ENCODE results near the gene PCGF6.

The PCGF6 gene

DNA sequence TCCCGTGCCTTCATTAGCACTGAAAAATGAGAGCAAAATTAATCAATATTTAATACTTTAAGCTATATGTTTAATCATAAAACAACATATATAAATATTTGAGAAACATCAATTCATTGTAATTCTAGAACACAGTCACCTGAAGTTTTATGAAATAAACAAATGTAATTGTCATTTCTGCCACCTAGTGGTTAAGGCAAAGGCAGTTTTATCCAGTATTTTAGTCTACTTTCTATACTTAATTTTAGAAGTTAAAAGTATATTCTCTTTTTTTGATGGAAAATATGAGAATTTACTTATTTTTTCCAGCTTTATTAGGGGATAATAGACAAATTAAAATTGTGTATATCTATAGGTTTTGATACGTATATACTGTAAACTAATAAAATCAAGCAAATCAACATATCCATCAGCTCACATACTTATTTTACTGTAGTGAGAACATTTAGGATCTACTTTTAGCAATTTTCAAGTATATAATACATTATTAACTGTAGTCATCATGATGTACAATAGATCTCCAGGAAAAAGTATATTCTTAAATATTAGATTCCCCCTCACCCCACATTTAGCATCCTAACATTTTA lies 16.9 kb downstream of the PCGF6 start:
- TF ChIP-seq POLR2A (IDR thresholded peaks at IDR 0.05; ENCODE audit: low read depth, low read length) (no peak), POLR2AphosphoS5 (IDR thresholded peaks at IDR 0.05; ENCODE audit: low read depth, low read length) (no peak), TAF1 (IDR thresholded peaks at IDR 0.05; ENCODE audit: low read depth, low read length) (no peak), SPI1 (IDR thresholded peaks at IDR 0.05; ENCODE audit: low read depth, low read length) (no peak), PAX5 (IDR thresholded peaks at IDR 0.05; ENCODE audit: insufficient read depth, low read length, severe bottlenecking) (no peak), POU2F2 (IDR thresholded peaks at IDR 0.05; ENCODE audit: low read depth, low read length) (no peak)
- no peak for FAIRE-seq
- no peak for DNase-seq (ENCODE audit: insufficient read length, low spot score)

DNA sequence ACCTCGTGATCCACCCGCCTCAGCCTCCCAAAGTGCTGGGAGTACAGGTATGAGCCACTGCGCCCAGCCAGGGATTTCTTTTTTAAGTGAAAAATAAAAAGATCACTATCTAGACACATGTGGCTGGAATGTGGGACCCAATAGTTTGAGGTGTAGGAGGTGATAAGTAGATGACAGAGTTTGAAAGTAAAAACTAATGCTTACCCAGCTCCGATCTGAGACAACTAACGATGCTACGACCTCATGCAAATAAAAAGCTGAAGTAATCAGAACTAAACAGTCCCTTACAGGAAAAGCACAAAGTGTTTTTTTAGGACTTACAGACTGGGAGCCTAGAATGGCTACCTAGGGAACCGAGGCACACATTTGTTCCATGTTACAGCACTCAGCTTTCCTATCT lies 23.0 kb downstream of the PCGF6 start:
- no peak for TF ChIP-seq POLR2AphosphoS5 (IDR thresholded peaks at IDR 0.05; ENCODE audit: low read depth, low read length)
- TF ChIP-seq TAF1 (IDR thresholded peaks at IDR 0.05; ENCODE audit: low read depth, low read length) = no peak
- TF ChIP-seq PAX5 (IDR thresholded peaks at IDR 0.05; ENCODE audit: insufficient read depth, low read length, severe bottlenecking) = no peak
- no peak for TF ChIP-seq POU2F2 (IDR thresholded peaks at IDR 0.05; ENCODE audit: low read depth, low read length)
- no peak for TF ChIP-seq POLR2A (IDR thresholded peaks at IDR 0.05; ENCODE audit: low read depth, low read length)
- no peak for TF ChIP-seq SPI1 (IDR thresholded peaks at IDR 0.05; ENCODE audit: low read depth, low read length)
- FAIRE-seq (no peak), DNase-seq (ENCODE audit: insufficient read length, low spot score) (no peak)

DNA sequence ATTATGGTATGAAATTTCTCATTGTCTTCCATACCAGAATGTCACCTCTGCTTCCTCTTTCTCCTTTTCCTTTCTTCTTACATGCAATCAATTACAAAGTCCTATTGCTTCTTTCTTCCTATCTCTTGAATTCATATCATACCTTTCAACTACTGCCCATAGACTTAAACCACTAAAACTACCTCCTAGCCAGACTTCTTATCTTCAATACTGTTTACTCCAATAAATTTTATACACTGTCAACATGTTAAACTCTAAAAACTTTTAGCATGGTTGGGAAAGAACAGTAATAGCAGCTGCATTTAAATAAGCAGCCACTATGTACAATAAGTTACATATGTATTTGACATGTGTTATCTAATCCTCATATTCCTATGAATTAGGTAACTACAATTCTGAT lies 34.9 kb downstream of the PCGF6 start:
- TF ChIP-seq TAF1 (IDR thresholded peaks at IDR 0.05; ENCODE audit: low read depth, low read length) (no peak), POLR2AphosphoS5 (IDR thresholded peaks at IDR 0.05; ENCODE audit: low read depth, low read length) (no peak), SPI1 (IDR thresholded peaks at IDR 0.05; ENCODE audit: low read depth, low read length) (no peak), PAX5 (IDR thresholded peaks at IDR 0.05; ENCODE audit: insufficient read depth, low read length, severe bottlenecking) (no peak), POU2F2 (IDR thresholded peaks at IDR 0.05; ENCODE audit: low read depth, low read length) (no peak), POLR2A (IDR thresholded peaks at IDR 0.05; ENCODE audit: low read depth, low read length) (no peak)
- DNase-seq (ENCODE audit: insufficient read length, low spot score) (no peak), FAIRE-seq (no peak)

DNA sequence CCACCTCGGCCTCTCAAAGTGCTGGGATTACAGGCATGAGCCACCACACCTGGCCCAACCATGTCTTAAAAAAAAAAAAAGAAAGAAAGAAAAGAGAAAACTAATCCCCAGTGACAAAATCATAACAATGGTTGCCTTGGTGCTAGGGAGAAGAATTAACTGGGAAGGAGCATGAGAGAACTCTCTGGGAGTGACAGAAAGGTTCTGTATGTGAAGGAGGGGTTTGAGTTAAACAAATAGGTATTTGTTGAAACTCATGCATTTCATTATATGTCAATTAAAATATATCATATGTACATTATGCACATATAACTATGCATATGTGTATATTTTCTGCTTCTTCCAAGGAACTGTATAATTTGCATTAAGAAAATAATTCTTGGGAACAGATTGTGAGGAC lies 40.7 kb downstream of the PCGF6 start:
- TF ChIP-seq TAF1 (IDR thresholded peaks at IDR 0.05; ENCODE audit: low read depth, low read length) (no peak), POLR2A (IDR thresholded peaks at IDR 0.05; ENCODE audit: low read depth, low read length) (no peak), POU2F2 (IDR thresholded peaks at IDR 0.05; ENCODE audit: low read depth, low read length) (no peak), PAX5 (IDR thresholded peaks at IDR 0.05; ENCODE audit: insufficient read depth, low read length, severe bottlenecking) (no peak), POLR2AphosphoS5 (IDR thresholded peaks at IDR 0.05; ENCODE audit: low read depth, low read length) (no peak), SPI1 (IDR thresholded peaks at IDR 0.05; ENCODE audit: low read depth, low read length) (no peak)
- DNase-seq (ENCODE audit: insufficient read length, low spot score) (no peak), FAIRE-seq (no peak)

DNA sequence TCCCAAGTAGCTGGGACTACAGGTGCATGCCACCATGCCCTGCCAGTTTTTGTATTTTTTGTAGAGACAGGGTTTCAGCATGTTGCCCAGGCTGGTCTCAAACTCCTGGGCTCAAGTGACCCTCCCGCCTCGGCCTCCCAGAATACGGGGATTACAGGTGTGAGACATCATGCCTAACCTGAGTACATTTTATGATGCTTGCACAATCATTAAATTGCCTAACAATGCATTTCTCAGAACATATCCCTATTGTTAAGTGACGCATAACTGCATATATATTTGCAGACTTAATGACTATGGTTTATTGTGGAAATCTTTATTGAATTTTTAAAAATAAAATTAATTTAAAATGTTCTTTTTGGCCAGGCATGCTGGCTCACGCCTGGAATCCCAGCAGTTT lies 43.3 kb downstream of the PCGF6 start:
- TF ChIP-seq POU2F2 (IDR thresholded peaks at IDR 0.05; ENCODE audit: low read depth, low read length) (no peak), SPI1 (IDR thresholded peaks at IDR 0.05; ENCODE audit: low read depth, low read length) (no peak), TAF1 (IDR thresholded peaks at IDR 0.05; ENCODE audit: low read depth, low read length) (no peak), POLR2A (IDR thresholded peaks at IDR 0.05; ENCODE audit: low read depth, low read length) (no peak), POLR2AphosphoS5 (IDR thresholded peaks at IDR 0.05; ENCODE audit: low read depth, low read length) (no peak), PAX5 (IDR thresholded peaks at IDR 0.05; ENCODE audit: insufficient read depth, low read length, severe bottlenecking) (no peak)
- FAIRE-seq (no peak), DNase-seq (ENCODE audit: insufficient read length, low spot score) (no peak)

DNA sequence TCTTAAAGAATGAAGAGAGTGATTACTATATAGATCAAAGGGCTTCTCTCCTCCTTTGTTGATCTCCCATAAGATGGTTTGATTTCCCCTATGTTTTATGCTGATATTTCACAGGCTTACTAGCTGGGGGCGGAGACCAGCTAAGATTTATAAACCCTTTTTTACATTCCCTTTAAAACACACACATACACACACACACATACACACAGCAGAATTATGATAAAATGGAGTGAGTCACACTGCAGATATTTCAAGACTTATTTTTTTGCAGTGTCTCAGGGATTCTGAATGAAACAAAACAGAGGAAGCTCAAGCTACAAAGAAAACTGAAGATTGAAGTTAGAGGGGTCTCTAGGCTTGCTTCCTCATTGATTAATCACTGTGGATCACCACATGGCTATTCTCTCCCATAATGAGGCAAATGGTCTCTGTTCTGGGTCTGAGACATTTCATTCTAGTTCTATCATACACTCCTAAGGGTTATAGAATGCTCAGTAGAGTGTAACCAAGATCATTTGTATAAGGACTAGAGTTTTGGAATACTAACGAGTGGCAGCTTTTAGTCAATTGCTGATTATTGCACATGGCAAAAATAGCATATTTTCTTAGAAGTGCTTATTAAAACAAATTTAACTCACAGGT lies 55.4 kb downstream of the PCGF6 start:
- TF ChIP-seq PAX5 (IDR thresholded peaks at IDR 0.05; ENCODE audit: insufficient read depth, low read length, severe bottlenecking) = no peak
- no peak for TF ChIP-seq POLR2AphosphoS5 (IDR thresholded peaks at IDR 0.05; ENCODE audit: low read depth, low read length)
- no peak for TF ChIP-seq SPI1 (IDR thresholded peaks at IDR 0.05; ENCODE audit: low read depth, low read length)
- TF ChIP-seq POU2F2 (IDR thresholded peaks at IDR 0.05; ENCODE audit: low read depth, low read length) = no peak
- TF ChIP-seq TAF1 (IDR thresholded peaks at IDR 0.05; ENCODE audit: low read depth, low read length) = no peak
- TF ChIP-seq POLR2A (IDR thresholded peaks at IDR 0.05; ENCODE audit: low read depth, low read length) = no peak
- FAIRE-seq (no peak), DNase-seq (ENCODE audit: insufficient read length, low spot score) (no peak)

DNA sequence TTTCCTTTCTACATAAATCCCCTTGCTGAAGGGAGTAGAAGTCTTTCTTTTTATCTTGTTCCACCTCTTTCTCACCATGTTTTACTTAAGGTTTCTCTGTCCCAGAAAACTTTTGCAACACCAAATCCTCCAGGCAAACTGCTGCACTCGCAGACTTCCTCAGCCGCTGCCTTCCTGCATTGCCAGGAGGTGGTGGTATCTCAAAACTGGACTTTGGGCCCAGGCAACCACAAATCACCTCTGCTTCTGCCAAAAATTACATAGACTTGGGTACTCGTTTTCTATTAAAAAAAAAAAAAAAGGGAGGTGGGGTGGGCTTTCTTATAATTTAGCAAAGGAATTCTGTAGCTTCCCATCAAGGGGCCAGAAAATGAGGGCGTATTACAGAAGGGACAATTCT lies 59.4 kb downstream of the PCGF6 start:
- FAIRE-seq = no peak
- no peak for DNase-seq (ENCODE audit: insufficient read length, low spot score)
- no peak for TF ChIP-seq POU2F2 (IDR thresholded peaks at IDR 0.05; ENCODE audit: low read depth, low read length)
- TF ChIP-seq POLR2AphosphoS5 (IDR thresholded peaks at IDR 0.05; ENCODE audit: low read depth, low read length) = no peak
- TF ChIP-seq POLR2A (IDR thresholded peaks at IDR 0.05; ENCODE audit: low read depth, low read length) = no peak
- no peak for TF ChIP-seq TAF1 (IDR thresholded peaks at IDR 0.05; ENCODE audit: low read depth, low read length)
- TF ChIP-seq SPI1 (IDR thresholded peaks at IDR 0.05; ENCODE audit: low read depth, low read length) = no peak
- TF ChIP-seq PAX5 (IDR thresholded peaks at IDR 0.05; ENCODE audit: insufficient read depth, low read length, severe bottlenecking) = no peak

DNA sequence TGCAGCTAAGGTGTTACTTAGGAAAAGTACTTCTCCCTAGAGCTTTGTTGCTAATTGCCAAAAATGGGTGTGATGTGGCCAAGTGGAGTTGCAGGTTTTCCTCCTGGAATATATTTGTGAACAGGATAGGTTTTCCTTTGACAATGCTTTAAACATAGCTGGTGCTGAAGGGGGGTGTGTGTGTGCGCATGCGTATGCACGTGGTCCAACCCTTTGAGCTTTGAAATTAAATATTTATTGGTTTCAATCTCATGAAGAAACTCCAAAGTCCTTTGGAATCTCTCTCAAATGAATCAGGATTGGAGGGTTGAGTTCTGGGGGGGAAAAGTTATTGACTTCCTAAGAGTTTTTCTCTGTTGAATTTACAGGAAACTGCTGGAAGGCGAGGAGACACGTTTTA lies 62.9 kb downstream of the PCGF6 start:
- DNase-seq (ENCODE audit: insufficient read length, low spot score) (no peak), FAIRE-seq (no peak)
- no peak for TF ChIP-seq PAX5 (IDR thresholded peaks at IDR 0.05; ENCODE audit: insufficient read depth, low read length, severe bottlenecking)
- no peak for TF ChIP-seq POLR2A (IDR thresholded peaks at IDR 0.05; ENCODE audit: low read depth, low read length)
- TF ChIP-seq SPI1 (IDR thresholded peaks at IDR 0.05; ENCODE audit: low read depth, low read length) = no peak
- no peak for TF ChIP-seq POLR2AphosphoS5 (IDR thresholded peaks at IDR 0.05; ENCODE audit: low read depth, low read length)
- TF ChIP-seq TAF1 (IDR thresholded peaks at IDR 0.05; ENCODE audit: low read depth, low read length) = no peak
- TF ChIP-seq POU2F2 (IDR thresholded peaks at IDR 0.05; ENCODE audit: low read depth, low read length) = no peak

DNA sequence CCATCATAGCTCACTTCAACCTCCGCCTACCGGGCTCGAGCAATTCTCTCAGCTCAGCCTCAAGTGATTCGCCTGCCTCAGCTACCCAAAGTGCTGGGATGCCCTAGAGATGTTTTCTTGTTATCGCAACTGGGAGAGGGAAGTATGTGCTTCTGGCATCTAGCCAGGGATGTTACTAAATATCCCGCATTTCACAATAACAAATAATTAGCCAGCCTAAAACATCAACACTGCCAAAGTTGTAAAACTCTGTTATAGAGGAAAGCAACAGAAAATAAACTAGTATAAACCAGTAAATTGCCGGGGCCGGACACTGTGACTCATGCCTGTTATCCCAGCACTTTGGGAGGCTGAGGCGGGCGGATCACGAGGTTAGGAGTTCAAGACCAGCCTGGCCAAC lies 66.8 kb downstream of the PCGF6 start:
- no peak for FAIRE-seq
- DNase-seq (ENCODE audit: insufficient read length, low spot score) = no peak
- no peak for TF ChIP-seq TAF1 (IDR thresholded peaks at IDR 0.05; ENCODE audit: low read depth, low read length)
- TF ChIP-seq PAX5 (IDR thresholded peaks at IDR 0.05; ENCODE audit: insufficient read depth, low read length, severe bottlenecking) = no peak
- TF ChIP-seq POLR2A (IDR thresholded peaks at IDR 0.05; ENCODE audit: low read depth, low read length) = no peak
- TF ChIP-seq SPI1 (IDR thresholded peaks at IDR 0.05; ENCODE audit: low read depth, low read length) = no peak
- TF ChIP-seq POU2F2 (IDR thresholded peaks at IDR 0.05; ENCODE audit: low read depth, low read length) = no peak
- TF ChIP-seq POLR2AphosphoS5 (IDR thresholded peaks at IDR 0.05; ENCODE audit: low read depth, low read length) = no peak
